ENCODE results near the gene LPCAT2. TPM values are rescaled to one million over a fixed set of nuclear protein-coding genes. Genes with fewer than 3 reads are reported as not detected.

LPCAT2 gene
- total RNA-seq, 6 donors from 2014 or later, result 14.4 to 33.9 (median 26.9) TPM

GRCh38 chr16:55534756-55535155 is 25.9 kb downstream of the LPCAT2 start:
- no peak for TF ChIP-seq POLR2AphosphoS5 (IDR thresholded peaks at IDR 0.05)
- 47 to 49% methylated on average over 2 of the region's 2 CpGs for WGBS, 2 donors
- Histone ChIP-seq H3K4me3 (no peak overlapping the region), H3K27ac (peak overlapping the region in 2 of 4 donors; percentile 1 to 4), H3K36me3 (peaks cover 0 to 5% (median 0%) of the 10 kb centered on the region in 4 donors), H3K9me3 (no peaks in the 10 kb centered on the region), H3K4me1 (no peaks in the 10 kb centered on the region), H3K27me3 (no peaks in the 10 kb centered on the region)
- DNase-seq (no peak), ATAC-seq (ENCODE audit: low FRiP score in 2 of 2) (peak in 1 of 2 donors; percentile 73)

DNA sequence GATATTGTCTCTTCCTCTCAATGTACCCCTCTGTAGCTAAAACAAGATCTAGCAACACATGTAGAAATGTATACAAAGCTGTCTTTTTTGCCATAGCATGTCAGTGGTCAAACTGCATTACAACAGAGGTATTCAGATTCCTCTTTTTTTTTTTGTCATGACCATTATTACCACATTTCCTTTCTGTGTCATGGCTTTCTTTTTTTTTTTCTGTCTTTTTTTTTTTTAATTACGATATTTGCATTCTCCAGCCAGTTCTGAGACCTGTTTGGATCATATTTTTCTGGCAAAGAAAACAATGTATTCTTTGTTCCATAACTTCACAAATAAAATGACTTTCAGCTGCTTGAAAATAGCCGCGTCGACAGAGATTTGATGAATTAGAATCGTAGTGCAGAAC is 30.2 kb downstream of the LPCAT2 start:
- peak overlapping the region in 1 of 4 donors; percentile 46 for H3K27ac ChIP-seq
- DNase-seq, result no peak
- WGBS, 2 donors, result 53 to 60% methylated on average over 5 of the region's 5 CpGs

DNA sequence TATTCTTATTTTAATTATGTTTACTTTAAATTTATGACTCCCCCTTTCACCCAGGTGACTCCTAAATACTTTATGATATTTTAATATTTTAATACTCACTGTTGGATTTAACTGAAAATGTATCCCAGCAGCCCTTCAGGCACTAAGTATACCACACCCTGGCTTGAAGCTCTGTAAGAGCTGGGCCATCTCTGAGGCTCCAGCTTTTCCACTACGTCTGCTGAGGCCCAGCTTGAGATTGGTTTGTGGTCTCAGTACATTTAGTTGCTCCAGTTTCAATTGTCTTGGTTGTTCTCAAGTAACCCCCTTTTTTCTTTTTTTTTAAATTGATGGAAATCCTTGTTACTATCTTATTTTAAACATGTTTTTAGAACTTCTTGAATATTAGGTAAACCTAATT is 30.6 kb downstream of the LPCAT2 start:
- Histone ChIP-seq H3K27ac (peak overlapping the region in 1 of 4 donors; percentile 46), H3K36me3 (no peaks in the 10 kb centered on the region), H3K27me3 (no peaks in the 10 kb centered on the region), H3K4me3 (no peak overlapping the region), H3K9me3 (no peaks in the 10 kb centered on the region), H3K4me1 (no peaks in the 10 kb centered on the region)
- WGBS, 2 donors, result 48 to 63% methylated on average over 1 of the region's 1 CpG
- ATAC-seq (ENCODE audit: low FRiP score in 2 of 2), result no peak
- TF ChIP-seq, protein P1, sequence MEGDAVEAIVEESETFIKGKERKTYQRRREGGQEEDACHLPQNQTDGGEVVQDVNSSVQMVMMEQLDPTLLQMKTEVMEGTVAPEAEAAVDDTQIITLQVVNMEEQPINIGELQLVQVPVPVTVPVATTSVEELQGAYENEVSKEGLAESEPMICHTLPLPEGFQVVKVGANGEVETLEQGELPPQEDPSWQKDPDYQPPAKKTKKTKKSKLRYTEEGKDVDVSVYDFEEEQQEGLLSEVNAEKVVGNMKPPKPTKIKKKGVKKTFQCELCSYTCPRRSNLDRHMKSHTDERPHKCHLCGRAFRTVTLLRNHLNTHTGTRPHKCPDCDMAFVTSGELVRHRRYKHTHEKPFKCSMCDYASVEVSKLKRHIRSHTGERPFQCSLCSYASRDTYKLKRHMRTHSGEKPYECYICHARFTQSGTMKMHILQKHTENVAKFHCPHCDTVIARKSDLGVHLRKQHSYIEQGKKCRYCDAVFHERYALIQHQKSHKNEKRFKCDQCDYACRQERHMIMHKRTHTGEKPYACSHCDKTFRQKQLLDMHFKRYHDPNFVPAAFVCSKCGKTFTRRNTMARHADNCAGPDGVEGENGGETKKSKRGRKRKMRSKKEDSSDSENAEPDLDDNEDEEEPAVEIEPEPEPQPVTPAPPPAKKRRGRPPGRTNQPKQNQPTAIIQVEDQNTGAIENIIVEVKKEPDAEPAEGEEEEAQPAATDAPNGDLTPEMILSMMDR (IDR thresholded peaks at IDR 0.05), result no peak
- TF ChIP-seq POLR2AphosphoS5 (IDR thresholded peaks at IDR 0.05) (no peak), EP300 (IDR thresholded peaks at IDR 0.05) (no peak), POLR2A (IDR thresholded peaks at IDR 0.05) (no peak)
- no peak for DNase-seq

More for the DNA sequence above, 30.2 kb downstream of the LPCAT2 start:
- Histone ChIP-seq H3K4me3 (no peak overlapping the region), H3K27me3 (no peaks in the 10 kb centered on the region), H3K9me3 (no peaks in the 10 kb centered on the region), H3K4me1 (no peaks in the 10 kb centered on the region), H3K36me3 (no peaks in the 10 kb centered on the region)
- ATAC-seq (ENCODE audit: low FRiP score in 2 of 2), result peak in 1 of 2 donors; percentile 39
- TF ChIP-seq EP300 (IDR thresholded peaks at IDR 0.05) (no peak), POLR2AphosphoS5 (IDR thresholded peaks at IDR 0.05) (no peak), POLR2A (IDR thresholded peaks at IDR 0.05) (no peak)
- TF ChIP-seq, protein P1 (IDR thresholded peaks at IDR 0.05), result no peak

DNA sequence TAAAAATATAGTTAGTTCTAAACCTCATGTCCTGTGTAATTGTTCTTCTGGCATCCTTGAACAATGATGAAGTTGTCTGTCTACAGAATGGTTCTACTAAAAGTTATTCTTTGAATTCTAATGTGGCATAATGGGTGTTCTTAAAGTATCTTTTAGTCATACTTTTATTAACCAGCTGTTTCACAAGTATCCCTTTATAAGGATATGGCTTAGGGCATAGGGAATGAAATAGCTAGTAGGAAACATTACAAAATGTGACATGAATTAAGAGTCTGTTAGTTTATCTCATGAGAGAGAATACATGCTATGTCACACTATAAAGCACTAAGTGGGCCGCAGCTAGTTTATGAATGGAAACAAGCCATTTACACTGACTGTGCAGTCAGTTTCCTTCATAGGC is 31.3 kb downstream of the LPCAT2 start:
- H3K27ac ChIP-seq, result no peak overlapping the region
- DNase-seq, result no peak
- H3K9me3 ChIP-seq, result no peaks in the 10 kb centered on the region
- no peaks in the 10 kb centered on the region for H3K36me3 ChIP-seq
- H3K4me3 ChIP-seq, result no peak overlapping the region
- TF ChIP-seq POLR2A (IDR thresholded peaks at IDR 0.05) (no peak), POLR2AphosphoS5 (IDR thresholded peaks at IDR 0.05) (no peak), EP300 (IDR thresholded peaks at IDR 0.05) (no peak)
- TF ChIP-seq, protein P1 (IDR thresholded peaks at IDR 0.05), result no peak
- ATAC-seq (ENCODE audit: low FRiP score in 2 of 2), result no peak
- H3K4me1 ChIP-seq, result no peaks in the 10 kb centered on the region
- 93 to 97% methylated on average over 1 of the region's 1 CpG for WGBS, 2 donors
- no peaks in the 10 kb centered on the region for H3K27me3 ChIP-seq

DNA sequence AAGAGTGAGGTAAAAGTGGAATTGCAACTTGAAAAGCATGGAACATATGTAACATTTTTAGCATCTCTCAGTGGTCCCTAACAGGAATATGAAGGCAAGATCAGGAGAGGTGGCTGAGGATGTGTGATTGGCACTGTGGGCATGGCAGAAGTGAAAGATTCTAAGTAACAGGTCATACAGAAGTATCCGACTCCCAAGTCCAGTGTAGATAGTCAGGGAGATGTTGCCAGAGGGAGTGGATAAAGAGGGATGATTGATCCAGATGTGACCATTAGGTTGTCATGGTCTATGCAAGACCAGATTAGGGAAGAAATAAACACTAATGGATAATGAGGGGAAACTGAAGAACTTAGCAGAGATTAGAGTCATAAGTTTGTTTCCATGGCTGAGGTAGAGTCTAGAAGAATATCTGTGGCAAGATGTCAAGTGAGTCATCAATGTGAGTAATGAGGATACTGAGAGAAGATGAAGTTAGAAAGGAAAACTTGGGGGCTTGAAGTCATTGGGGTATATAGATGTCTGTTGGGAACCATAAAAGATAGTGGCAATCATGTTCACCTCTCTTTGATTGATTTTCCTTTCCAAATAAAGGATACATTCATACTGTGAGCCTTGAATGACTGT is 33.7 kb downstream of the LPCAT2 start:
- WGBS, 2 donors, result 94 to 96% methylated on average over 1 of the region's 1 CpG
- TF ChIP-seq POLR2A (IDR thresholded peaks at IDR 0.05) (no peak), POLR2AphosphoS5 (IDR thresholded peaks at IDR 0.05) (no peak), EP300 (IDR thresholded peaks at IDR 0.05) (no peak)
- TF ChIP-seq, protein P1 (IDR thresholded peaks at IDR 0.05), result no peak
- Histone ChIP-seq H3K4me1 (no peaks in the 10 kb centered on the region), H3K36me3 (no peaks in the 10 kb centered on the region), H3K27ac (no peak overlapping the region), H3K9me3 (no peaks in the 10 kb centered on the region), H3K27me3 (no peaks in the 10 kb centered on the region), H3K4me3 (no peak overlapping the region)
- DNase-seq (no peak), ATAC-seq (ENCODE audit: low FRiP score in 2 of 2) (peak in 1 of 2 donors; percentile 88)
